ENCODE results near the gene B4GALT6.

Gene B4GALT6

GRCh38 chr18:31616586-31616985 is 67.8 kb downstream of the B4GALT6 start:
- no peaks in the 10 kb centered on the region for H3K36me3 Mint-ChIP-seq (ENCODE audit: low read depth)
- H3K27me3 Mint-ChIP-seq, result no peaks in the 10 kb centered on the region
- no peak overlapping the region for H3K4me3 Mint-ChIP-seq
- no peak for DNase-seq
- H3K27ac Mint-ChIP-seq, result no peak overlapping the region
- no peaks in the 10 kb centered on the region for H3K9me3 Mint-ChIP-seq
- no peaks in the 10 kb centered on the region for H3K4me1 Mint-ChIP-seq (ENCODE audit: low read depth)

- no peak overlapping the region for H3K4me3 Mint-ChIP-seq
- H3K9me3 Mint-ChIP-seq, result no peaks in the 10 kb centered on the region
- no peak overlapping the region for H3K27ac Mint-ChIP-seq
- H3K4me1 Mint-ChIP-seq (ENCODE audit: low read depth), result no peaks in the 10 kb centered on the region
- DNase-seq, result no peak
- no peaks in the 10 kb centered on the region for H3K36me3 Mint-ChIP-seq (ENCODE audit: low read depth)
- no peaks in the 10 kb centered on the region for H3K27me3 Mint-ChIP-seq
Measured at GRCh38 chr18:31614044-31614443, 70.3 kb downstream of the B4GALT6 start.

DNA sequence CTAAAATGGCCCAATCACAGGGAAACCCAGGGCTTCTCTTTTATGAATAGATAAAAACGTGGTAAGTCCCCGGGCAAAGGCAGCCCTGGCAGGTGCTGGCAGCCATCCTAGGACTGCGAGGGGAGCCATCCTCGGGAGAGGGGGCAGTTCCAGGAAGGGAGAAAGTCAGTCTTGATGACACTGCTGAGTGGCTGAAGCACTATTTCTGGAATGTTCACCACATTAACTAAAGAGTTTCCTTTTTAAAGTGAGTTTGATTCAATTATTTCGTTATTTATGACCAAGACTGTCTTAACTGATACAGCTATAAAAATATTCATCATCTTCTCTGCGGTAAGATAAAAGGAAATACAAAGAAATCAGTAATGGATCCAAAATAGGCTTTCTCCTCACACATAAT is 72.3 kb downstream of the B4GALT6 start:
- Mint-ChIP-seq H3K9me3 (no peaks in the 10 kb centered on the region), H3K27ac (no peak overlapping the region), H3K36me3 (ENCODE audit: low read depth) (no peaks in the 10 kb centered on the region), H3K4me3 (no peak overlapping the region), H3K27me3 (peaks cover 3% of the 10 kb centered on the region), H3K4me1 (ENCODE audit: low read depth) (no peaks in the 10 kb centered on the region)
- DNase-seq, result no peak

- H3K4me3 Mint-ChIP-seq, result no peak overlapping the region
- DNase-seq, result no peak
- no peak overlapping the region for H3K27ac Mint-ChIP-seq
- no peaks in the 10 kb centered on the region for H3K9me3 Mint-ChIP-seq
- no peaks in the 10 kb centered on the region for H3K4me1 Mint-ChIP-seq (ENCODE audit: low read depth)
- H3K27me3 Mint-ChIP-seq, result peaks cover 3% of the 10 kb centered on the region
- H3K36me3 Mint-ChIP-seq (ENCODE audit: low read depth), result no peaks in the 10 kb centered on the region
Measured at GRCh38 chr18:31611511-31611910, 72.9 kb downstream of the B4GALT6 start.

DNA sequence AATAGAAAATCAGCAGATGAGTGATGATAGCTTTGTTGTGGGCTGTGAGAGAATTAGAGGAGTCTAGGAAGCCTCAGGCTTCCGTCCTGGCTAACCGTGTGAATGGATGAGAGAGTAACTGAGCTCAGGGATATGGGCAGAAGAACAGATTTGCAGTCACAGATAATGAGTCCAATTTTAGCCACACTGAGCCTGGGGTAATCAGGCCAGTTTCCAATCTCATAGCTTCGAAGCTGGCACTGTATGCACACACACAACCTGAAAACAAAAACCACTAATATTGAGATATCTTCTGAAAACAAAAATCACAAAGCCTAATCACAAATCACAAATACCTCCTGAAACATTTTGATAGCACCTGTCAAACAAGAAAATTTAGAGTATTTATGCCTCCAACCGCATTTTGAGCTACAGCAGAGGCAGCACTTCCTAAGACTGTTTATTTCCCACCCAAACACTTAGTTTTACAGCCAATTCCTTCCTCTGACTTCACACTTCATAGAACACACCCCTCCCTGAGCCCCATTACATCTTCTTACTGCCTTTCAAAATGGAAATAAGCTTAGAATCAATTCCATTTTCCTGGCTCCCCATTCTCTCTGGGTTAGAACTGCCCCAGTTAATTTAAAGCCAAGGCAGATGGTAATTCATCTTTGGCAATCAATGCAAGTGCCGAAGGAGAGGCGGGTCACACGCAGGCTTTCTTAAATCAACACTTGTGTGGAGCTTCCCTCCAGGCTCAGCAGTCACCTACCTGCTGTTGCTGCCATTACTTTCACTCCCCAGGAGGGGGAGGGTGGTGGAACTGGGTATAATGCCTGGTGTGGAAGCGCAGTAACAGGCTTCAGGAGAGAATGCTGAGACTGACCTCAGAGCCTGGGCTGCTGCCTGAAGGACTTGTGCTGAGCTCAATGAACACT is 73.8 kb downstream of the B4GALT6 start:
- Mint-ChIP-seq H3K9me3 (no peaks in the 10 kb centered on the region), H3K36me3 (ENCODE audit: low read depth) (no peaks in the 10 kb centered on the region), H3K4me1 (ENCODE audit: low read depth) (no peaks in the 10 kb centered on the region), H3K27ac (no peak overlapping the region), H3K27me3 (peaks cover 3% of the 10 kb centered on the region), H3K4me3 (no peak overlapping the region)
- no peak for DNase-seq

DNA sequence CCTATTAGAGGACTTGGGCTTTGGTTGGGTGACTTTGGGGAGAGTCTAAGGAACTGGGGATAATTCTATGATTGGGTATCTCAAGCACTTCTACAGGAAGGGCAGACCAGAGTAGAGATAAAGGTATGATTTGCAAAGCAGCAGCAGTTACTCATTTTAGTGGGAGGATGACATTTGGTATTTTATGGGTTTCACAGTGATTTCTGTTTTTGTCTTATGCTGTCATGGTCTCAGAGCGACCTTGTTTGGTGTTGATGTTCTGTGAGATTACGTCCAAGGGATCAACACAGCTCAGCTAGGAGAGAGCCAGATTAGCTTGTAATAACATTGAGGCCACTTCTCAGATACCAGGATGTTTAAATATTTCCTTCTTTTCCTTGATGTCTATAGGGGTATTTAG is 74.5 kb downstream of the B4GALT6 start:
- no peaks in the 10 kb centered on the region for H3K9me3 Mint-ChIP-seq
- no peak for DNase-seq
- H3K36me3 Mint-ChIP-seq (ENCODE audit: low read depth), result no peaks in the 10 kb centered on the region
- H3K27ac Mint-ChIP-seq, result no peak overlapping the region
- H3K4me3 Mint-ChIP-seq, result no peak overlapping the region
- H3K27me3 Mint-ChIP-seq, result peaks cover 3% of the 10 kb centered on the region
- H3K4me1 Mint-ChIP-seq (ENCODE audit: low read depth), result no peaks in the 10 kb centered on the region

- H3K4me1 Mint-ChIP-seq (ENCODE audit: low read depth), result peaks cover 3% of the 10 kb centered on the region
- H3K9me3 Mint-ChIP-seq, result no peaks in the 10 kb centered on the region
- H3K36me3 Mint-ChIP-seq (ENCODE audit: low read depth), result no peaks in the 10 kb centered on the region
- DNase-seq, result no peak
- H3K4me3 Mint-ChIP-seq, result no peak overlapping the region
- H3K27me3 Mint-ChIP-seq, result peaks cover 11% of the 10 kb centered on the region
- no peak overlapping the region for H3K27ac Mint-ChIP-seq
Measured at GRCh38 chr18:31607384-31607783, 77.0 kb downstream of the B4GALT6 start.

DNA sequence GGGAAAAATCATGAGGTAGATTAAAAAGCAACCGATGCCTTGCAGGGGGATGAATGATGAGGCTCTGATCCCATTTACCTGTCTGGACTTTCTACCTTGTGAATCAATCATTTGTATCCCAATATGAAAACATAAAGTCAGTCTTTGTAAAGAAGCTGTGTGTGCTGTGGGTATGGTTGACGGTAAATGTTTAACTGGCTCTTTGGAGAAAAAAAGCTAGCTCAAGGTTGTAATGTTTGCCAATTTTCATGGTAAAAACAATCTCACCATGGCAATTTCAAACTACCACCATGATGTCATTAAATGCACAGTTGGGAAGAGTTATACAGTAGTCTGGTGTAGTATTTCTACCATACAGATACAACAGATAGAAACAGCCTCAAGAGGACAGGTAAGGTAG is 78.1 kb downstream of the B4GALT6 start:
- H3K4me1 Mint-ChIP-seq (ENCODE audit: low read depth), result peaks cover 3% of the 10 kb centered on the region
- no peak for DNase-seq
- H3K36me3 Mint-ChIP-seq (ENCODE audit: low read depth), result no peaks in the 10 kb centered on the region
- no peak overlapping the region for H3K4me3 Mint-ChIP-seq
- H3K27me3 Mint-ChIP-seq, result peaks cover 11% of the 10 kb centered on the region
- H3K27ac Mint-ChIP-seq, result no peak overlapping the region
- no peaks in the 10 kb centered on the region for H3K9me3 Mint-ChIP-seq

DNA sequence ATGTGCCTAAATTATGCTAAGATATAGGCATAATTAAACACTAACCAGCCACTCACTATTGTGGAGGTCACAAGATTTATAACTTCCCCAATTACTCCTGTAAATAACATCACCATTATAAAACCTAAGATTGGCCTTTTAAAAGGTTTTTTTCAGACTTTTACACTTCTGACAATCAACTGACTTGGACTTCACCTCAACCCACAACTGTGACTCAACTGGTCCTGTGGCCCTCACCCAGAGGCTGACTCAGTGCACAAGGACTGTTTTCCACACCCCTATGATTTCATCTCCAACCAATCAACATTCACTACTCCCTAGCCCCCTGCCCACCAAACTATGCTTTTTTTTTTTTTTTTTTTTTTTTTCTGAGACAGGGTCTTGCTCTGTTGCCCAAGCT is 81.1 kb downstream of the B4GALT6 start:
- no peak for DNase-seq
- H3K36me3 Mint-ChIP-seq (ENCODE audit: low read depth), result no peaks in the 10 kb centered on the region
- peaks cover 3% of the 10 kb centered on the region for H3K4me1 Mint-ChIP-seq (ENCODE audit: low read depth)
- H3K27me3 Mint-ChIP-seq, result peaks cover 11% of the 10 kb centered on the region
- no peaks in the 10 kb centered on the region for H3K9me3 Mint-ChIP-seq
- no peak overlapping the region for H3K27ac Mint-ChIP-seq
- no peak overlapping the region for H3K4me3 Mint-ChIP-seq

DNA sequence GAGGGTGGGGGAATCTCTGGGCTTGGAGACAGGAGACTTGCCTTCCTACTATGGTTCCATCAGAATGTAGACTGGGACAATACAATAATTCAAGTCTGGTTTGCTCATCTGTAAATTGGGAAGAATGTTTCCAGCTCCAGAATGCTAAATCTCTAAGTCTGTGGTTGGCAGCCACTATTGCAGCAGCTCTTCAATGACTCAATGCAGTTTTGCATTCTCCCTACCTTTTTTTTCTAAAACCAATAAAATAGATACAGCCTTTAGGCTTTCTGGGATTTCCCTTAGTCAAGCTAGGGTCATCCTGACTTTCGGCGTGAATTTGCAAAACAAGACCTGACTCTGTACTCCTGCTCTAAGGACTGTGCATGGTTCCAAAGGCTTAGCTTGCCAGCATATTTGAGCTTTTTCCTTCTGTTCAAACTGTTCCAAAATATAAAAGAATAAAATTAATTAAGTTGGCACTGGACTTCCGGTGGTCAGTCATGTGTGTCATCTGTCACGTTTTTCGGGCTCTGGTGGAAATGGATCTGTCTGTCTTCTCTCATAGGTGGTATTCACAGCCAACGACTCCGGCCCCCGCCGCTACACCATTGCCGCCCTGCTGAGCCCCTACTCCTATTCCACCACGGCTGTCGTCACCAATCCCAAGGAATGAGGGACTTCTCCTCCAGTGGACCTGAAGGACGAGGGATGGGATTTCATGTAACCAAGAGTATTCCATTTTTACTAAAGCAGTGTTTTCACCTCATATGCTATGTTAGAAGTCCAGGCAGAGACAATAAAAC is 86.2 kb downstream of the B4GALT6 start:
- no peak overlapping the region for H3K27ac Mint-ChIP-seq
- no peak overlapping the region for H3K4me3 Mint-ChIP-seq
- no peak for DNase-seq
- peaks cover under 1% of the 10 kb centered on the region for H3K4me1 Mint-ChIP-seq (ENCODE audit: low read depth)
- no peaks in the 10 kb centered on the region for H3K9me3 Mint-ChIP-seq
- H3K36me3 Mint-ChIP-seq (ENCODE audit: low read depth), result no peaks in the 10 kb centered on the region
- no peaks in the 10 kb centered on the region for H3K27me3 Mint-ChIP-seq

DNA sequence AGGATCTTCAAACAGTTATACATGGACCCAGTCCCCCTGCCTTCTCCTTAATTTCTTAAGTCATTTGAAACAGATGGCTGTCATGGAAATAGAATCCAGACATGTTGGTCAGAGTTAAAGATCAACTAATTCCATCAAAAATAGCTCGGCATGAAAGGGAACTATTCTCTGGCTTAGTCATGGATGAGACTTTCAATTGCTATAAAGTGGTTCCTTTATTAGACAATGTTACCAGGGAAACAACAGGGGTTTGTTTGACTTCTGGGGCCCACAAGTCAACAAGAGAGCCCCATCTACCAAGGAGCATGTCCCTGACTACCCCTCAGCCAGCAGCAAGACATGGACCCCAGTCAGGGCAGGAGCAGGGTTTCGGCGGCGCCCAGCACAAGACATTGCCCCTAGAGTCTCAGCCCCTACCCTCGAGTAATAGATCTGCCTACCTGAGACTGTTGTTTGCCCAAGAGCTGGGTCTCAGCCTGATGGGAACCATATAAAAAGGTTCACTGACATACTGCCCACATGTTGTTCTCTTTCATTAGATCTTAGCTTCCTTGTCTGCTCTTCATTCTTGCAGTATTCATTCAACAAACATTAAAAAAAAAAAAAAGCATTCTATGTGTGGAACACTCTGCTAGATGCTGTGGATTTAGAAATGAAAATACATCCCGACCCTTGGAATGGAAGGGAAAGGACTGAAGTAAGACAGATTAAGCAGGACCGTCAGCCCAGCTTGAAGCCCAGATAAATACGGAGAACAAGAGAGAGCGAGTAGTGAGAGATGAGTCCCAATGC is 88.1 kb downstream of the B4GALT6 start:
- H3K4me3 Mint-ChIP-seq, result no peak overlapping the region
- H3K27ac Mint-ChIP-seq, result no peak overlapping the region
- no peaks in the 10 kb centered on the region for H3K9me3 Mint-ChIP-seq
- peaks cover 4% of the 10 kb centered on the region for H3K27me3 Mint-ChIP-seq
- H3K4me1 Mint-ChIP-seq (ENCODE audit: low read depth), result no peaks in the 10 kb centered on the region
- no peak for DNase-seq
- no peaks in the 10 kb centered on the region for H3K36me3 Mint-ChIP-seq (ENCODE audit: low read depth)

GRCh38 chr18:31595121-31595771 is 89.1 kb downstream of the B4GALT6 start:
- Mint-ChIP-seq H3K27me3 (peaks cover 12% of the 10 kb centered on the region), H3K9me3 (no peaks in the 10 kb centered on the region), H3K4me1 (ENCODE audit: low read depth) (no peaks in the 10 kb centered on the region), H3K4me3 (no peak overlapping the region), H3K27ac (no peak overlapping the region), H3K36me3 (ENCODE audit: low read depth) (no peaks in the 10 kb centered on the region)
- DNase-seq, result no peak

DNA sequence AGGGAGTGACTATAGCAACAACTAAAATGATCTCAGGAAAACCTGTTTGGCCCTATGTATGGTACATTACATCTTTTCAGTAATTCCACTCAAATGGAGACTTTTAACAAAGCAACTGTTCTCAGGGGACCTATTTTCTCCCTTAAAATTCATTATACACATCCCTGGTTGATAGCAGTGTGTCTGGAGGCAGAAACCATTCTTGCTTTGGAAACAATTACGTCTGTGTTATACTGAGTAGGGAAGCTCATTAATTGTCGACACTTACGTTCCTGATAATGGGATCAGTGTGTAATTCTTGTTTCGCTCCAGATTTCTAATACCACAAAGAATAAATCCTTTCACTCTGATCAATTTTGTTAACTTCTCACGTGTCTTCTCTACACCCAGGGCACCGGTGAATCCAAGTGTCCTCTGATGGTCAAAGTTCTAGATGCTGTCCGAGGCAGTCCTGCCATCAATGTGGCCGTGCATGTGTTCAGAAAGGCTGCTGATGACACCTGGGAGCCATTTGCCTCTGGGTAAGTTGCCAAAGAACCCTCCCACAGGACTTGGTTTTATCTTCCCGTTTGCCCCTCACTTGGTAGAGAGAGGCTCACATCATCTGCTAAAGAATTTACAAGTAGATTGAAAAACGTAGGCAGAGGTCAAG is 91.7 kb downstream of the B4GALT6 start:
- H3K36me3 Mint-ChIP-seq (ENCODE audit: low read depth), result no peaks in the 10 kb centered on the region

GRCh38 chr18:31591628-31592027 is 92.8 kb downstream of the B4GALT6 start, which contains the start of gene TTR:
TSS of gene TTR (plus strand) at chr18:31591877. CDS start at chr18:31591903, 26 bp downstream.
- no peaks in the 10 kb centered on the region for H3K4me1 Mint-ChIP-seq (ENCODE audit: low read depth)
- no peak for DNase-seq
- no peaks in the 10 kb centered on the region for H3K9me3 Mint-ChIP-seq
- no peaks in the 10 kb centered on the region for H3K36me3 Mint-ChIP-seq (ENCODE audit: low read depth)
- no peak within 1 kb of the TSS for H3K27ac Mint-ChIP-seq
- peaks cover 13% of the 10 kb centered on the region for H3K27me3 Mint-ChIP-seq
- H3K4me3 Mint-ChIP-seq, result no peak within 1 kb of the TSS

More for the DNA sequence above, 91.7 kb downstream of the B4GALT6 start:
- no peak for DNase-seq
- H3K27me3 Mint-ChIP-seq, result peaks cover 13% of the 10 kb centered on the region
- no peak overlapping the region for H3K27ac Mint-ChIP-seq
- no peaks in the 10 kb centered on the region for H3K4me1 Mint-ChIP-seq (ENCODE audit: low read depth)
- no peak overlapping the region for H3K4me3 Mint-ChIP-seq
- H3K9me3 Mint-ChIP-seq, result no peaks in the 10 kb centered on the region

All from activated T-cell treated with anti-CD3 and anti-CD28 coated beads, Interleukin-2, amount 50 U/mL, for 24 hours (primary cell).